ENCODE results near the gene CACNB2.

- TF ChIP-seq CTCF (conservative IDR thresholded peaks at IDR 0.05; ENCODE audit: low read depth, low read length), result no peak
- TF ChIP-seq EZH2 (IDR thresholded peaks at IDR 0.05; ENCODE audit: borderline replicate concordance, low read depth, low read length, poor library complexity, severe bottlenecking), result no peak
These were observed 258.9 kb downstream of the CACNB2 start for GRCh38 chr10:18399158-18399557.
